GM19035 (cell line): ENCODE results near the gene CHST8.

Experiments
- ATAC-seq: cut with Tn5 transposase; IDR thresholded peaks from one replicate; pipeline ENCODE4 v1.9.1; 2021; ENCODE audit not compliant: unreplicated experiment

Gene CHST8

DNA sequence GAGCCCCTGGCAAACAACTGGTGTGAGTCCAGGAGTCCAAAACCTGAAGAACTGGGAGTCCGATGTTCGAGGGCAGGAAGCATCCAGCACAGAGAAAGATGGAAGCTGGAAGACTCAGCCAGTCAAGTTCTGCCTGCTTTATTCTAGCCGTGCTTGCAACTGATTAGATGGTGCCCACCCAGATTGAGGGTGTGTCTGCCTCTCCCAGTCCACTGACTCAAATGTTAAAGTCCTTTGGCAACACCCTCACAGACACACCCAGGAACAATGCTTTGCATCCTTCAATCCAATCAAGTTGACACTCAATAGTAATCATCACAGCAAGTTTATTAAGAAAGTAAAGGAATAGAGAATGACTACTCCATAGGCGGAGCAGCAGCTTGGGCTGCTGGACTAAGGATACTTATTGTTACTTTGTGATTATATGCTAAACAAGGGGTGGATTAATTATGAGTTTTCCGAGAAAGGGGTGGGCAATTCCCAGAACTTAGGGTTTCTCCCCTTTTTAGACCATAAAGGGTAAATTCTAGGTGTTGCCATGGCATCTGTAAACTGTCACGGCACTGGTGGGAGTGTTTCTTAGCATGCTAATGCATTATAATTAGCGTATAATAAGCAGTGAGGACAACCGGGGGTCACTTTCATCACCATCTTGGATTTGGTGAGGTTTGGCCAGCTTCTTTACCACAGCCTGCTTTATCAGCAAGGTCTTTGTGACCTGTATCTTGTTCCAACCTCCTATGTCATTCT lies 109.3 kb downstream of the CHST8 start:
- no peak for ATAC-seq

GRCh38 chr19:33731881-33732280 lies 110.1 kb downstream of the CHST8 start:
- no peak for ATAC-seq

GRCh38 chr19:33734913-33735312 lies 113.2 kb downstream of the CHST8 start:
- ATAC-seq: no peak

DNA sequence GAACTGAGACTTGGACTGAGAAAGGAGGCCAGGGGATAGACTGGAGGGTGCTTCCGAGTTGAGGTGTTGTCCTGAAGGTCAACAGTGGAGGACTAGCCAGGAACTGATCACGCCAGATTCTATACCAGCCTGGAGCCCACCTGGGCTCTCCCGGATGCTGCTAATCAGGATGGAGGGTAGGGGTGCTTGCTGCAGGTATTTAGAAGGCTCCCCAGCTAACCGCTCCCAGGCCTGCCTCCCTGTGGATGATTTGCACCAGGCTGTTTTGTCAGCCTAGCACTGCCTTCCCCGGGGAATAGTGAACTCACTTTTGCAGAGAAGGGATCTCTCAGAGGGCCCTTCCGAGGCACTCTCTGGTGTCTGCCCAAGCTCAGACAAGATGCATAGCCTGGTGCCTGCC lies 114.4 kb downstream of the CHST8 start:
- no peak for ATAC-seq

DNA sequence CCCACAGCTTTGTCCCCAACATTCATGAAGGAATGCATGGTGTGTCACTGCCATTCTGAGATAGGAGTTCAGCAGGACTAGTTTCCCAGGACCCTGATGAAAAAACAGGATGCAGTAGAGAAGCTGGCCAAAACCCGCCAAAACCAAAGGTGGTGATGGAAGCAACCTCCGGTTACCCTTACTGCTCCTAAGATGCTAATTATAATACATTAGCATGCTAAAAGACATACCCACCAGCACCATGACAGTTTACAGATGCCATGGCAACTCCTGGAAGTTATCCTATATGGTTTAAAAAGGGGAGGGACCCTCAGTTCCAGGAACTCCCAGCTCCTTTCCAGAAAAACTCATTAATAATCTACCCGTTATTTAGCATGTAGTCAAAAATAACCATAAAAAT lies 115.0 kb downstream of the CHST8 start:
- no peak for ATAC-seq

- no peak for ATAC-seq
Measured at GRCh38 chr19:33737681-33738371, 116.1 kb downstream of the CHST8 start.

GRCh38 chr19:33740811-33741396 lies 119.2 kb downstream of the CHST8 start:
- no peak for ATAC-seq

DNA sequence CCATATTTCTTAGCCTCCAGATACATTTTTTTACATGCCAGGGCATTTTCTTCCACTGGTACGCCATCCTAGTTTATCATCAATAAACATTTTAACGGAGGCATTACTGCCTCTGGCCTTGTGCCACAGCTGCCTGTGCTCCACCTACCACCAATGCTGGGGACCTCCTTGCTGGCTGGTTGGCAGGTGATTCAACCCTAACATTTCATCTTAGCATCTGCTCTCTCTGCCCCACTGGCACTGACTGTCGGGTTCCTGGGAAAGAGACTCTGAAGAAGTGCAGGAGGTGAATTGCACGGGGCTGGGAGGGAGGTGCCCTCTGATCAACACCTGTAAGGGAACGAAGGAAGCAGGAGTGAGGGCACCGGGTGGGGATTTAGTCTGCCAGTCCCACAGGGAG lies 123.5 kb downstream of the CHST8 start:
- no peak for ATAC-seq

- no peak for ATAC-seq
Measured at GRCh38 chr19:33746159-33746558, 124.4 kb downstream of the CHST8 start.

DNA sequence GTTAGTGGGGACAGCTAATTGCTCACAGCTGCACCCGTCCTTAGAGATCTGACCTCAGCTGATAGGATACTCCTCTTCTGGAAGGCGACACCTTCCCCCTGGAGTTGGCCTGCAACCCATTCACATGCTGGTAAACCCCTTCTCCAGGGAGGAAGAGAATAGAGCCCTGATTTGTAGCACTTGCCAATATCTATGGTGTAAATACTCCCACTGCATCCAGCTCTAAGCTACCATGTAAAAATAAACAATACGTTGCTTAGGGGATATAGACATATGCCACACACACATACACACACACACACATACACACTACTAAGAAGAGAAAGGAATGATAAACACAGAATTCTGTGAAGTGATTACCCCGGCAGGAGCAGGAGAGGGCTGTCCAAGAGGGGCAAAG lies 125.5 kb downstream of the CHST8 start:
- no peak for ATAC-seq

GRCh38 chr19:33748231-33748630 lies 126.5 kb downstream of the CHST8 start:
- no peak for ATAC-seq

- no peak for ATAC-seq
Measured at GRCh38 chr19:33749016-33749415, 127.3 kb downstream of the CHST8 start.

DNA sequence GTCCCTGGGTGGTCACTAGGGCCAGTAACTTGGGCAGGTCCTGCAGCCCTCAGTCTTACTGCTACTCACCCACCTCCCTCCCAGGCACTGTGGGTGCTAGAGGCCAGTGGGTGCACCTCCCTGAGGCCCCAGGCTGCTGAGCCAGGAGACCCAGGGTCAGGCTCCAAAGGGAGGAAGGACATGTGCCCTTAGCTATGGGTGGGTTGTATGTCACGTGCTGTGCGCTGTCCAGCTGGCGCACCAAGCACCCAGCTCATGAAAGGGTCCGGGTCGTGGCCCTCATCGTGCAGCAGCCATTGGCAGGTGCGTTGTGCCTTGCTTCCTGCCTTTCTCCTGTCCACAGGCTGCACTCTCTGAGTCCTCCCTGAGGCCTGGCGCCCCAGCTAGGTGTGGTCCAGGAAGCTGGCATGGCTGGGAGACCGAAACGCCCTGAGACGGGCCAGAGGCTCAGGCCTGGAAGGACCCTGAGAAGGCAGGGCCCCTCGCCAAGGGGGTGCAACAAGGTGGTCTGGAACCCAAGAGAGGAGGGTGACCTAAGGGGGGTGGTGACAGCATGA lies 127.9 kb downstream of the CHST8 start:
- ATAC-seq: no peak

DNA sequence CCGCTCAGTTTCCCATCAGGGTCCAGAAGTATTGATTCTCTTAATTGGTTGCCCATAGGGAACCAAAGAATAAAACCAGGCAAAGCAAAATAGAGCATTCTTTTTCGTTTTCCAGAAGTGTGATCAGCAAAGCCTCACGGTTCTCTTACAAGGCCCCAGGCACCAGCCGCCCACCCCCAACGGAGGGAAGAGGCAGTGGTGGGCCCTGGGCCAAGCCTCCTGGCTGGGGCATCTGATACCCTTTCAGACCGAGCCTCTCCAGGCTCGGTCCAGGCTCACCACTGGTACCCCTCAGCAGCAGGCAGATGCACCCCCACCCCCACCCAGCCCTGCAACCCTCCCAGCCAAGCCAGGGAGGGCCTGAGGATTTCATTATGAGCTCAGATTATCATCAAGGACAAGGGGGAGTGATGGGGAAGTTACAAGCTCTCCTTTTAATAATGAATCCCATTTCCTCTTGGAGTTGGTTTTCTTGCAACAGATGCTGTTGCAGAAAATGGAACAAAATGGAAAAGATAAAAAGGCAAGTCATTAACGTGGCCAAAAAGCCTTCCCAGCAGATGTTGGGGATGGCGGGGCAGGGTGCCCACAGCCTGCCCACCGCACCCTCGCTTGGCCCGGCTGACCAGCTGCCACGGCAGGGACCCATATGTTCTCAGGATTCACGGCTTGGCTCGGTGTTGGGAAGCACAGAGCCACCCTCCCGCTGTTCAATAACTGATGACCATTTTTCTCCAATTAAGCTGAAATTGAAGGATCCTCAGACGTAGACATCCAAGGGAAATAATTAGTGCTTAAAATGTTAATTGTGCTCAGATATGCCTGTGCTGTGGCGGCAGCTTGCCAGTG lies 129.1 kb downstream of the CHST8 start:
- no peak for ATAC-seq

DNA sequence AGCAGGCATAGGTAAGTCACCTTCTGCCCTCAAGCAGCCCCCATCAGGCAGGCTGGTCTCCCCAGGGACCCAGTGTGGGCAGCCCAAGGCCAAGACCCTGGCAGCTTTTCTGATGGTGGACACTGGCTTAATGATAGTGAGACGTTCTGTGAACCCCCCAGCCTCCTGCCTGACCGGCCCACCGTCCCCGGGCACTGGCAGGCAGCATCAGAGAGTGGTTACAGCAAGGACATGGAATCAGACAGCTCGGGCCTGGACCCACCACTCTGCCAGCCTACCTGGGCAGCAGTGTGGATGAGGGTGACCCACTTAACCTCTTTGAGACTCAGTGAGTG lies 129.7 kb downstream of the CHST8 start:
- ATAC-seq: no peak

GRCh38 chr19:33752018-33752800 lies 130.5 kb downstream of the CHST8 start:
- no peak for ATAC-seq

DNA sequence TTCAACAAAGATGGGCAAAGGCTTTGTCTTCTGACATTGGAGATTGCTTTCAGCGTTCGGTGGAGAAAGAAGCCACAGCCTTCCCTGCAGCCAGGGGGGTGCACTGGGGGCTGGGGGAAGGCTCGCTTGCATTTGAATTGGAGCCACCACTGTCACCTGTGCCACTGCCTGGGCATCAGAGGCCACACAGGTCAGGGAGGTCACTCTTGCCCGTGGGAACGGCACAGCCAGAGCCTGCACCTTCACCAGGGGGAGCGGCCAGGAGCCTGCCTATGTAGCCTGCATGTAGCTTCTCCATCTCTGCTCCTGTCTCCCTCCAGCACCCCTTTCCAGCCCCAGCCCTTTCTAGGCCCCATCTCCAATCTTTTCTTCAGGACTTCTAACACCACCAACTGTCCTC lies 131.2 kb downstream of the CHST8 start:
- ATAC-seq: no peak

- no peak for ATAC-seq
Measured at GRCh38 chr19:33754361-33754760, 132.6 kb downstream of the CHST8 start.

GRCh38 chr19:33755099-33756035 lies 133.6 kb downstream of the CHST8 start:
- ATAC-seq: no peak
